Mammary epithelial cell (primary cell): Measurements from ENCODE around the gene FAM47A.

Experiments
- EZH2 ChIP-seq: IDR thresholded peaks from 2 replicates; pipeline ENCODE4 v1.6.1; 2012; ENCODE audit warnings: low read length, inconsistent platforms, borderline replicate concordance
- TF ChIP-seq, protein P1 (sequence below), 2 donors: IDR thresholded peaks in 1 of 2; conservative IDR thresholded peaks in 1 of 2; 2 replicates each; pipeline ENCODE4 v1.5.1; 2011 to 2012; ENCODE audit warnings: inconsistent platforms in 2 of 2, low read length in 2 of 2, mild to moderate bottlenecking in 2 of 2, control low read depth in 1 of 2, low read depth in 1 of 2; ENCODE audit not compliant: insufficient read depth in 1 of 2; ENCODE audit errors: extremely low read depth in 1 of 2

DNA sequence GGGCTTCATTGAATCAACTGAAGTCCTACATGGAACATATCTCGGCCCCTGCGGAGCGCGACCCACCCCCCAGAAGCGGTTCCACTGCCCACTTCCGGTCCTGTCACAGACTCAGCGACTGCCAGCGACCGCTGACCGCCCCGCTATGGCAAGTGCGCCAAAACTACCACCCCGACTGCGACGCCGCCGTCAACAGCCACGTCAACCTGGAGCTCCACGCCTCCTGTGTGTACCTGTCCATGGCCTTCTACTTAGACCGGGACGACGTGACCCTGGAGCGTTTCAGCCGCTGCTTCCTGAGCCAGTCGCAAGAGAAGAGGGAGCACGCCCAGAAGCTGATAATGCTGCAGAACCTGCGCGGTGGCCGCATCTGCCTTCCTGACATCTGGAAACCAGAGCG, 14.8 kb upstream of the FAM47A start:
- TF ChIP-seq, protein P1, sequence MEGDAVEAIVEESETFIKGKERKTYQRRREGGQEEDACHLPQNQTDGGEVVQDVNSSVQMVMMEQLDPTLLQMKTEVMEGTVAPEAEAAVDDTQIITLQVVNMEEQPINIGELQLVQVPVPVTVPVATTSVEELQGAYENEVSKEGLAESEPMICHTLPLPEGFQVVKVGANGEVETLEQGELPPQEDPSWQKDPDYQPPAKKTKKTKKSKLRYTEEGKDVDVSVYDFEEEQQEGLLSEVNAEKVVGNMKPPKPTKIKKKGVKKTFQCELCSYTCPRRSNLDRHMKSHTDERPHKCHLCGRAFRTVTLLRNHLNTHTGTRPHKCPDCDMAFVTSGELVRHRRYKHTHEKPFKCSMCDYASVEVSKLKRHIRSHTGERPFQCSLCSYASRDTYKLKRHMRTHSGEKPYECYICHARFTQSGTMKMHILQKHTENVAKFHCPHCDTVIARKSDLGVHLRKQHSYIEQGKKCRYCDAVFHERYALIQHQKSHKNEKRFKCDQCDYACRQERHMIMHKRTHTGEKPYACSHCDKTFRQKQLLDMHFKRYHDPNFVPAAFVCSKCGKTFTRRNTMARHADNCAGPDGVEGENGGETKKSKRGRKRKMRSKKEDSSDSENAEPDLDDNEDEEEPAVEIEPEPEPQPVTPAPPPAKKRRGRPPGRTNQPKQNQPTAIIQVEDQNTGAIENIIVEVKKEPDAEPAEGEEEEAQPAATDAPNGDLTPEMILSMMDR (conservative IDR thresholded peaks at IDR 0.05 in 1 of 2, IDR thresholded peaks at IDR 0.05 in 1 of 2; ENCODE audit: extremely low read depth in 1 of 2, insufficient read depth in 1 of 2, low read depth in 1 of 2, low read length in 2 of 2): no peak
- no peak for TF ChIP-seq EZH2
